HG02870 (cell line): ENCODE measurements around the gene SPACA7.

Source experiments
- ATAC-seq: cut with Tn5 transposase; IDR thresholded peaks from one replicate; pipeline ENCODE4 v1.9.1; 2021; ENCODE audit warnings: mild to moderate bottlenecking, moderate library complexity; ENCODE audit not compliant: unreplicated experiment

The SPACA7 gene, protein sequence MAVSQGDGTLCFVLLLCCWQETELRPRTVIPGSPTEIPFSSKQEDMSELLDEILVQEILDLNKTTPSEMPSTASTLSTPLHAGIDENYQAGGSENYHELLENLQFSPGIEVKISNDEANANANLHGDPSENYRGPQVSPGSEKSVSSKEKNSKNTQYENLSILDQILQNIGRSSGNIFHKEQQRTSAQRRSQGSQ

DNA sequence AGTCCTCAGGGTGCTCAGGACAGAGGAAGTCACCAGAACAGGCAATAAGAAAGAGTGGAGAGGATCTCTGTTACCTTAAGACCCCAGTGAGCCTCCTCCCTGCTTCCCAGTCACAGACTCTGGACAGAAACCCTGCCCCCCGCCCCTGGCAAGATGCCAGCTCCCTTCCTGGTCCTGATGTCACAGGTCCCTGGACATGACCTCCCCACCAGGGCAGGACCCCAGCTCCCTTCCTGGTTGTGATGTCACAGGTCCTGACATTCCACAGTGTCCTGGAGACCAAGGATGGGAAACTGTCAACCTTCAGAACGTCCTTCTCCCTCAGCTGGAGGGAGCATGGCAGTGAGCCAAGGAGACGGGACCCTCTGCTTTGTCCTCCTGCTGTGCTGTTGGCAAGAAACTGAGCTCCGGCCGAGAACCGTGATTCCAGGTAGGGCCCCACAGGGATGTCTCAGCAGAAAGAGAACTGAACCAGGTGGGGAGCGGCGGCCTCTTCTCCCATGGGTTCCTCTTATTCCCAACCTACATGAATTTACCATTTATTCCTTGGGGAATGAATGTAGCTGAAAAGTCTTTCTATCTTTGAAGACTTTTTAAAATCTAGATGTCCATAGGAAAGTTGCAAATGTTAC lies at the start of gene SPACA7:
TSS of gene SPACA7 (plus strand) at position 306 of the 632 bp plus-strand sequence. CDS start at position 337, 31 bp downstream.
- ATAC-seq: no peak

- ATAC-seq: no peak
Measured at GRCh38 chr13:112326821-112327370, 49.3 kb upstream of the SPACA7 start.

DNA sequence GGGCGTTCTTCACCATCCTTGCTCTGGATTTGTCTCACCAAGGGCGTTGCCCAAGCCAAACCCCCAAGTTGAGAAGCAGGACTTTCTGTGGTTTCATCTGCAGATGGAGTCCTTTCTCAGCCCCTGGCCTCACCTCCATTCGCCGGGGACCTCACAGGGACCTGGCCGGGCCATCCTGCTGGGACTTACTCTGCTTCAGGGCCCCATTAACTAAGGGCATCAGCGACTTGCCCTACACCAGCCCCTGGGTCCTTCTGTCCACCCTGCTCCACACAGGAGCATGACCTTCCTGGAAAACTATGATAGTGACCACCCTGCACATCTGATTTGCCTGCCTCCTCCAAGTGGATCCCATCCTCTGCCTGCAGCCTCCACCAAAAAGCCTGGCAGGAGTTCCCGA lies 47.2 kb upstream of the SPACA7 start:
- no peak for ATAC-seq

DNA sequence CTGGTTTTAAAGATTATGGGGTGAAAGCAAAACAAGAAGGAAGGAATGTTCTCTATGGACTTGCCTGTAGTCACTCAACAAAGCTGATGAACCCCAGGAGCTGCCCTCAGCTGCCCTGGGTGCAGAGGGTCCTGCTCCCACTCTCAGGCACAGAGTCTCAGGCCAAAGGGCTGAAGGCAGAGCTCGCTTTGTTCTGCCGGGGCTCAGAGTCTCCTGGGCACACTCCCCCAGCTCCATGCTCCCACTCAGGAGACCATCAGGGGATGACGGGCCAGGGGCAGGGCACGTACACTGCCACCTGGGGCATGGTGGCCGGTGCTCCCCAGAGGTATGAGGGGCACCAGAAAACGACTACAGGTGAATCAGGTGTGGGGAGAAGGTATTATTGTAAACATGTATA lies 46.8 kb upstream of the SPACA7 start:
- ATAC-seq: no peak

DNA sequence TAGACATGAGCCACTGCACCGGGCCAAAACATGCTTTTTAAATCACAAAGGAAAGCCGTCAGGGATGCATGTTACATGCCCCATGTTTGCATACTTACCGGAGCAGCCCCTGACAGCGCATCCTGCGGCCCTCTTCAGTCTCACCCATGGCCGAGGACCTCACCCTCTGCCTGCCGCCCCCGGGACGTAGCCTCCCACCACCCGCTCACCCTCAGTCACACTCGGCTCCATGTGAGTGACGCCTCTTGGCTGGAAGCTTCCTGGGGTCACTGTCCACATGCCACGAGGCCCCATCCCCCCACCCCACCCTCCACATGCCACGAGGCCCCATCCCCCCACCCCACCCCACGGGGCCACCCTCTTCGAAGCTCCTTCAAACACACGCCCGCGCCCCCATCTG lies 46.1 kb upstream of the SPACA7 start:
- no peak for ATAC-seq

DNA sequence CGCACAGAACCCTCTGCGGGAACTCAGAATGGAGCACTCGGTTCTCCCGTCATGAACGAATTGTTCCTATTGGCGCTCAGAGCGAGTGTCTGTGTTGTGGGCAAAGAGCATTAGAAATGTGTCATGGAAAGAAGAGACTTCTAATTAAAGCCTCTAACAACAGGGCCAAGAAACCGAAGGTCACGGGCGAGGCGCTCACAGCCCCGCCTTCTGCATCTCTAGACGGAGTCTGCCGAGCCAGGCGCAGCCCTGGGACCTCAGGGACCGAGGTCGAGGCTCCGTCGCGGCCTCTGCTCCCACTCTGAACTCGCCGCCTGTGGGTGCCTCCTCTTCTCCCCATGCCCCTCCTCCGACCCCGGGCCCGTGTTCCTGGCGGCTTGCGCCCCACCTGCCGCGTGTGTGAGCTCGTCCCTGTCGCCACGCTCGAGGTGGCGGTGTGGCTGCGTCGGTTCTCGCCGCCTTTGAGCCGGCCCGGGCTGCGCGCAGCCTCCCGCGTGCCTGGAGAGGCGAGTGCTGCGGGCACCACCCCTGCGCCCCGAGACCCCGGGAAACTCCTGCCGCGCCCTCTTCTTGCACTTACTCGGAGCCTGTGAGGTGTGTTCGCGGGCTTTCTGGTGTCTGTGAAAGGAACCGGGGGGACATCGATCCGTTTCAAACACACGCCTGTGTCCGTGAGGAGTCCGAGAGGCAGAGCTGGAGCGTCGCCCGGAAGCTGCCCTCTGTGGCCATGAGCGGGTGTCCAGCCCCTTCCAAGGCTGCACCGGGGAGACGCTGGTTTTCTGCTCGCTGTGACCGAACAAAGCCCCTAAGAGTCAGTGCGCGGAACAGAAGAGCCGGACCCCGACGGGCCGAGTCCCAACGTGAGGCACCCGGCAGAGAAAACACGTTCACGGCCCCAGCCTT lies 45.4 kb upstream of the SPACA7 start:
- no peak for ATAC-seq

DNA sequence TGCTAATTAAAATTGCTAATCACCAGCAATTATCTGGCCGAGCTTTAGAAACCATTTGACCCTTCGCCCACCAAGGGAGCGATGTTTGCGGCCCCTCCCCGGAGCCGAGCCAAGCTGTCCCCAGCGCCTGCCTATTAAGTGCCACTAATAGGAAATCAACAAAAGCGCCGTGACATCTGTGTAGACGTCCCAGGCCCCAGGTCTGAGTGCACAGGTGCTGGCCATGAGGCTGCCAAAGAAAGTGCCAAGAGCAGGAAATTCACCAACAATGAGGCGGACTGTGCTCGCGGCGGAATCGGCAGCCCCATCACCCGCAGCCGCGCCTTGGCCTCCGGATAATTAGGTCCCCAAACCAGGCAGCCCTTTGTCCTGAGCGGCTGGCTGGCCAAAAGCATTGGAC lies 44.5 kb upstream of the SPACA7 start:
- ATAC-seq: no peak

- no peak for ATAC-seq
Measured at GRCh38 chr13:112332727-112333126, 43.4 kb upstream of the SPACA7 start.

GRCh38 chr13:112333756-112334543 lies 42.2 kb upstream of the SPACA7 start:
- no peak for ATAC-seq

DNA sequence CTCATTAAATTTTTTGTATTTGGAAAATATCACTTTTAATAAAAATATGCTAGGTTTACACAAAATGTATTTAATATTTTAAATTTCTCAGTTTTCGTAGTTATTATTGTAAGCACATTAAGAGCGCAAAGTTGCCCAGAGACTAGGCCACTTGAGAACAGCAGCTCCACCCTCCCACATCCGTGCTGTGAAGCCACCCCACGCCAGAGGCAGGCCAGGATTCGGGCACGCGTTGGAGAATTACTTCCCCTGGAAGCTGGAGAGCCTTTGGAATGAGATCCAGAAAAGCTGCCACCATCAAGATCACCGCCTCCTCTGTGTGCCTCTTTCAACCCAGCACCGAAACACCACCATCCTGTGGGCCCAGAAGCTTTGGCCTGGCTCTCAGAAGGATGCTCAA lies 41.0 kb upstream of the SPACA7 start:
- ATAC-seq: no peak

- no peak for ATAC-seq
Measured at GRCh38 chr13:112341446-112341845, 34.7 kb upstream of the SPACA7 start.

DNA sequence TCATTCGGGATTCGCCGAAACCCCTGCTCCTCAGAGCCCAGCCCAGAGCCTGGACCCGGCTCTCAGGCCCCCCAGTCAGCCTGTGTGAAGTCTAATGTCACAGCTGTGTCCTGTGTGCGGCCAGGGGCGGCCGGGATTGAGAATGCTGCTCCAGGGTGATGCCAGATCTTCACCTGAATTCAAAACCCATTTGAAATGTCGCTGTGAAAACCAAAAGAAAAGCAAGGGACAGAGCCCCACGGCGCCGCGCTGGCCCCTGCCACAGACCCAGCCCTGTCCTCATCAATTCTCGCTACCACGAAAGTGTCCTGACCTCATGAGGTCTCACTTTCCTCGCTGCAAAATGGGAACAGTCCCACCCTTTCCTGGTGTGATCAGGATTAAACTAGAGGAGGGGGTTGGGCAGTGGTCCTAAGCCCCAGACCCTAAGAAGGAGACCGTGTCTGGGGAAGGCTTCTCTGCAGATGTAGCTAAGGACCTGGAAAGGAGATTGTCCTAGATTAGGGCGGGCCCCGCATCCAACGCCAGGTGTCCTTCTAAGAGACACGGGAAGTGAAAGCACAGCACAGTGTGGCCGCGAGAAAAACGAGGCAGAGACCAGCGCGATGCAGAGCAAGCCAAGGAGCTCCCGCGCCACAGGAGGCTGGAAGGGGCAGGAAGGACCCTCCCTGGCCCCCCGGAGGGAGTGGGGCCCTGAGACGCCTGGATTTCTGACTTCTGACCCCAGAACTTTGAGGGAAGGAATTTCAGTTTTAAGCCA lies 34.0 kb upstream of the SPACA7 start:
- no peak for ATAC-seq

DNA sequence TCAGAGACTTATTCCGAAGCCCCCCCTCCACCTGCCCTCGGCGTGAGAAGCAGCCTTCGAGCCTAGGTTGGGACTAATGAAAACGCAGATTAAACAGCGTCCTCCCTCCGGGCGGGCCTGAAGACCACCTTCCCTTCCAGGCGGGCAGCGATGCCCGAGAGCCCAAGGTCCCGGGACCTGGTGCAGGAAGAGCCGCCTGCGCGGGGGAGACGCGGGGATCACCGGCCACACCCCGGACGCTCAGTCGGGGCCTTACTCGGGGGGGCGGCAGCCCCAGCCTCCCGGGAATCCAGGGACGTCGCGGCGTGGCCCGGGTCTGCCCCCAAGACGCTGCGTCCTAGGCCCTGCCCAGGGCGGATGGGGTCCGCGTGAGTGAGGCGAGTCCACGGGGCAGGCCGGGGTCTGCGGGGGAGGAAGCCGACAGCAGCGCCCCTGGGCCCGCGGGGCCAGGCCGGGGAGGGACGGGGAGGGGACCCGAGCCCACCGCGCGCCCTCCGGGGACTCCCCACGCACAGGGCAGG lies 33.3 kb upstream of the SPACA7 start:
- ATAC-seq: no peak

DNA sequence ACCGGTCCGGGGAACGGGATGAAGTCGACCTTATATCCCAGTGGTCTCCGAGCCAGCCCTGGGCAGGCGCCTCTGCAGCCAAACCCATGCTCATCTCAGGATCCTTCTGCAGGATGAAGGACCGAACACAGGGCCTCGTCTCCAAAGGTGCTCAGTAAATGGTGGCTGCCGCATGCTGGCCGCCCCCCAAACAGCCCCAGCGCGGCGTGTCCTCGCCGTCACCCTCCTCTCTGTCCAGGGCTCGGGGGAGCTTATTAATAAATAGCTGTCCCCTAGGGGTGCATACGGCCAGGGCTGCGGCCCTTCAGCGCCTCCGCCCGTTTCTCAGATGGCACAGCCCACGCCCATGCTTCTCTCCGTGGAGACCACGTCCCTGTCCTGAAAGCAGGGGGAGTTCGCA lies 32.6 kb upstream of the SPACA7 start:
- no peak for ATAC-seq

GRCh38 chr13:112345826-112346172 lies 30.4 kb upstream of the SPACA7 start:
- ATAC-seq: no peak

GRCh38 chr13:112346173-112346898 lies 29.8 kb upstream of the SPACA7 start:
- no peak for ATAC-seq

- no peak for ATAC-seq
Measured at GRCh38 chr13:112346899-112347229, 29.3 kb upstream of the SPACA7 start.

DNA sequence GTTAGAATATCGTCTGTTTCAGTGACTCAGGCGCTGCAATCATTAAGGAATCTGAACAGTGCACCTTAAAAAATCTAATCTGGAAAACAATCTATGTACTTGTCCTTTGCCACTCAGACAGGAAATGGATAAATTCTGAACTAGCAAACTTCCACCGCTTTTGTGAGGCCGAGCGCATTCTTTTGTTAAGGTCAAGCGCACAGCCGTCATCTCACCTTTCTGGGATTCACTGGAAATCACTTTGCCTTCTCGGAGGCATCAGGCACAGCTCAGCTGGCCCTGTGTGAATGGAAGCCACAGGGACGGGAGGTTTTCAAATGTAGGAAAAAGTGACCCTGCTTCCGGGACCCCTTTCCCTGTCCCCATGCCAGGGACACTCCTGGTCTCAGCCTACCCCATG lies 28.2 kb upstream of the SPACA7 start:
- no peak for ATAC-seq

DNA sequence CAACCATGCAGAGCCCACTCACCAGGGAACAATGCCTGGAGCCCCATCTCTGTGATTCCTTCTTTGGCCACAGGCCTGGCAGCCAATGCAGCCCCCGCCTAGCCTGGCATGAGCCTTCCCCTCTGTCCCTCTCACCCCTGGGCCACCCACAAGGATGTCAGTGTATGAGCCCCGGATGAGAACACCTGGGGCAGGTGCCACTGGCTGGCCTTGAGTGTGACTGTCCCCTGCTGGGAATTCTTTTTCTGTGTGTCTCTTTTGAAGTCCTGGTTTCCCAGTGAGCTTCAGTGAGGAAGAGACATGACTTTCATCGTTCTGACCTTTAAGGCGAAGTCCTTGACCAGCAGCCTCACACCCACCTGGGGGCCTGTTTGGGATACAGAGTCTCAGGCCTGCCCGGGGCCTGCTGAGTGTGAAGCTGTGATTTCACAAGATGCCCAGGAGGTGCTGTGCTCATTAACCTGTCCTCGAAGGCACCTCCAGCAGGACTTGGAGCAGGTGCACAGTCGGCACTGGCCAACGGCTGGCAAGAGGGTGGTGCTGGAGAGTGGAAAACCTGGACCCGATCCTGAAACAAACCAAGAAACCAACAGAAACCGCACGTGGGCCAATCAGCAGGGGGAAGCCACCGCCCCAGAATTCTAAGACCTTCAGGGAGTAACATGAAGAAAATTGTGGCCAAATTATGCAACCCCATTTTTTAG lies 27.4 kb upstream of the SPACA7 start:
- no peak for ATAC-seq
